GM12875 (cell line): ENCODE results near the gene RWDD3.

Experiments
- H3K4me3 ChIP-seq: one replicate; pipeline ENCODE4 v1.5.1; 2011; ENCODE audit warnings: low read depth, low read length, control low read depth
- CTCF ChIP-seq: IDR thresholded peaks from 2 replicates; pipeline ENCODE4 v1.5.1; 2011; ENCODE audit warnings: low read depth, mild to moderate bottlenecking, control low read depth, inconsistent platforms, low read length, moderate library complexity, borderline replicate concordance; ENCODE audit not compliant: insufficient read depth

Gene RWDD3

DNA sequence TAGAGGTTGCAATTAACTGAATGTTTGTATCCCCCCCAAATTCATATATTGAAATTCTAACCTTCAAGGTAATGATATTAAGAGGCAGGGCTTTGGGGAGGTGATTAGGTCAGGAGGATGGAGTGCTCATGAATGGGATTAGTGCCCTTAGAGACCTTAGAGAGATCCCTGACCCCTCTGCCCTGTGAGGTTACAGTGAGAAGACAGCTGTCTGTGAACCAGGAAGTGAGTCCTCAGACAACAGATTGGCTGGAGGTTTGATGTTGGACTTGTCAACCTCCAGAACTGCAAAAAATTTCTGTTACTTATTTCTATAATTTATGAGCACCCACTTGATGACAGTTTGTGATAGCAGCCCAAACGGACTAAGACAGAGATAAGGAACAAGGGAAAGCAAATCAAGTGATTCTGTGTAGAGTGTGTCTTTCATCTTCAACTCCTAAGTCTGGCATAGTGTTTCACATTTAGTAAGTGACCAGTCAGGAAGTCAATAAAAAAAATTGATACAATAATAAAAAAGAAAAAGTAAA, 30.0 kb upstream of the RWDD3 start:
- no peak for TF ChIP-seq CTCF
- no peak overlapping the region for H3K4me3 ChIP-seq

DNA sequence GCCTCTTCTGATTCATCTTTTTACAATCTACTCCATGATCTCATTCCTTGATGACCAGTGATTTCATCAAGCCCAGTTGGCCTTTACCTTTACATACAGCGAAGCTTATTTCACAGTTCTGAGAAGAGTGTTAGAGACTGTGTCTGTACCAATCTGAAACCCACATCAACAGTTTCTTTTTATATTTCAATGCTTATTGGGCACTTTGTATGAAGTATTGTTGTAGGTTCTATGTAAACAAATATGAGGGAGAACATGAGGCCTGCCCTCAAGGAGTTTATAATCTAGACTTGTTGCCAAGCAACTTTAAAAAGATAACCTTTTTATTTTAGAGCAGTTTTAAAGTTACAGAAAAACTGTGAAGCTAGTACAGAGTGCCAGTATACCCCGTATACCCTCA, 27.5 kb upstream of the RWDD3 start:
- TF ChIP-seq CTCF = no peak
- H3K4me3 ChIP-seq = no peak overlapping the region

GRCh38 chr1:95207223-95207935, 26.6 kb upstream of the RWDD3 start:
- TF ChIP-seq CTCF = no peak
- H3K4me3 ChIP-seq = no peak overlapping the region

DNA sequence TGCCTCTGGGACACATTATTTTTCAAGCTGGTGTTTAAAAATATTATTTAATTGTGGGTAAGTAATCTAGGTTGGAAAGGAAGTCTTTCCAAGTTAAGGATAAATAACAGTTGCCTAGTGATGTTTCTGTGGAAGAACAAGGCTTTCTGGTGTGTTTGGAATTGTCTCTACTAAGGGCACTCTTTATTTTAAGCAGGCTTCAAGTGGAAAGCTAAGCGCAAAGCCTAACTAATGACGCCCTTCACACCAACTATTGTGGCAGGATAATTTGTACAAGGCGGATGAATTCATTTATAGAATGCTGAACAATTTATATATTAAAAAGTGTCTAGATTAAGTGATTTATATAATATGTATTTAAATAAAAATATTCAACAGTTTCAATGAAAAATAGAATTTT, 25.1 kb upstream of the RWDD3 start:
- TF ChIP-seq CTCF = no peak

DNA sequence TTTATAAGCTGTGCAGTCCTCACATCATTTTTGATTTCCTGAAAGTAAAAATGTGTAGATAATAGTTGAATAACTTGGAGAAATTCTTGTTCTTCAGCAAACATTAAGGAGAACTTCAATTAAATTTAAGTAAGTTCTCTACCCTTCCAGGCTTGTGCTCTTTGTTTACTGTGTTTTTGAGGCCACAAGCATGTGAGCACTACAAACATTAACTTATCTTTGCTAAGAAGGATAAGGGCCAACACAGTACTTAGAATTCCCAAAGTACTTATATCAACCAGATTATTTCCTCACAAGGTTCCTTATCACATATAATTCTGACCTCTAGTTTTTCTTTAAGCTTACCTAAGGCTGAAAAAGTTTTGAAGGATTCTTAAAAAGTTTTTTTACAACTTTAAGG, 24.7 kb upstream of the RWDD3 start:
- H3K4me3 ChIP-seq = no peak overlapping the region
- TF ChIP-seq CTCF = no peak

More for the DNA sequence above, 25.1 kb upstream of the RWDD3 start:
- no peak overlapping the region for H3K4me3 ChIP-seq

DNA sequence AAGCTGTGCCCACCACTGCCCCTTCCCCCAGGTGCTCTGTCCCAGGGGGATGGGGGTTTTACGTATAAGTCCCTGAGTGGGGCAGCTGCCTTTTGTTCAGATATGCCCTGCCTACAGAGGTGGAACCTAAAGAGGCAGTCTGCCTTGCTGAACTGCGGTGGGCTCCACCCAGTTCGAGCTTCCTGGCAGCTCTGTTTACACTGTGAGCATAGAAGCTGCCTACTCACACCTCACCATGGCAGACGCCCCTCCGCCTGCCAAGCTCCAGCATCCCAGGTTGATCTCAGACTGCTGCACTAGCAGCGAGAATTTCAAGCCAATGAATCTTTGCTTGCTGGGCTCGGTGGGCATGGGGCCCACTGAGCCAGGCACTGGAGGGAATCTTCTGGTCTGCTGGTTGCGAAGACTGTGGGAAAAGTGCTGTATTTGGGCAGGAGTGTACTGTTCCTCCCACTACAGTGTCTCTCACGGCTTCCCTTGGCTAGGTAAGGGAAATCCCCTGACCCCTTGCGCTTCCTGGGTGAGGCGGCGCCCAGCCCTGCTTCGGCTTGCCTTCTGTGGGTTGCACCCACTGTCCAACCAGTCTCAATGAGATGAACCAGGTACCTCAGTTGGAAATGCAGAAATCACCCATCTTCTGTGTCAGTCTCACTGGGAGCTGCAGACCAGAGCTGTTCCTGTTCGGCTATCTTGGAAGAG, 17.6 kb upstream of the RWDD3 start:
- no peak for TF ChIP-seq CTCF
- no peak overlapping the region for H3K4me3 ChIP-seq

DNA sequence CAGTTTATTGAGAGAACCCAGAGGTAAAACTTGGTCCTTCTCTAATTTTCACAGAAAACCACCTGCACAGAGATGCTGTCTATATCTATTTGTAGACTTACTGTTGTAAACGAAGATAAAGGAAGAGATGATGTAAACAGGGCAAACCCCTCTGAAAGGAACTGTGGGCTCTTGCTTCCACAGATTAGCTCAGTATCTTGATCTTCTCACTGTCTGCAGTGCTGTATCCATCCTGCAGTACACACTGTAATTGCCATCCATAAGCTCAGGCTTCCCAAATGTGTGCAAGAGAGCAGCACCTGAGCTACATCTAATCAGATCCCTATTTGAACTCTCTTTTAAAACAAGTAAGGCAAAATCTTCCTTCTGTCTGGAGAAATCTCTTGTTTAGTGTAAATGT, 16.6 kb upstream of the RWDD3 start:
- H3K4me3 ChIP-seq = no peak overlapping the region
- no peak for TF ChIP-seq CTCF
